A673 (cell line): ENCODE measurements around the gene TRABD. TPM values are rescaled to one million over a fixed set of nuclear protein-coding genes. Genes with fewer than 3 reads are reported as not detected.

Experiments used
- BruUV-seq: library from RNA; stranded (reverse); fragments of 400-500 nt; replicated peaks from 2 replicates; lab custom pipeline; 2021; lab: Mats Ljungman, UMichigan
- CTCF ChIA-PET: fragments of 300-600 bp; sonication (Branson Sonifier 250); formaldehyde crosslinking; loops from one replicate; lab custom pipeline; 2022; ENCODE audit warnings: antibody characterized with exemption; lab: Charles Lee
- POLR2A ChIA-PET: fragments of 300-600 bp; sonication (Branson Sonifier 250); formaldehyde crosslinking; loops from one replicate; lab custom pipeline; 2022; ENCODE audit warnings: antibody characterized with exemption; ENCODE audit not compliant: low non-redundant PET; lab: Charles Lee
- DNase-seq: peaks from one replicate; pipeline ENCODE4 v3.0.0-alpha.2; 2015; ENCODE audit warnings: low spot score
- H3K27ac ChIP-seq: fragments of 200-600 bp; sonication (generic); 2 replicates; pipeline ENCODE4 v1.5.1; 2016; ENCODE audit warnings: mixed run types, low read depth, mild to moderate bottlenecking, mixed read lengths, antibody characterized with exemption, low read length; ENCODE audit not compliant: poor library complexity, severe bottlenecking
- H3K27me3 ChIP-seq: fragments of 200-600 bp; sonication (generic); replicated peaks from 2 replicates; pipeline ENCODE4 v1.6.1; 2017; ENCODE audit warnings: mixed run types, low read depth, mild to moderate bottlenecking, mixed read lengths, antibody characterized with exemption, low read length; ENCODE audit not compliant: insufficient read depth, poor library complexity
- H3K36me3 ChIP-seq: fragments of 200-600 bp; sonication (generic); 2 replicates; pipeline ENCODE4 v1.6.1; 2016; ENCODE audit warnings: mixed run types, mild to moderate bottlenecking, mixed read lengths, antibody characterized with exemption, low read length; ENCODE audit not compliant: insufficient read depth, poor library complexity, severe bottlenecking
- H3K4me1 ChIP-seq: fragments of 200-600 bp; sonication (generic); 2 replicates; pipeline ENCODE4 v1.6.1; 2017; ENCODE audit warnings: mixed run types, mild to moderate bottlenecking, mixed read lengths, antibody characterized with exemption, low read length; ENCODE audit not compliant: insufficient read depth, poor library complexity, severe bottlenecking
- H3K4me3 ChIP-seq: fragments of 200-600 bp; sonication (generic); 2 replicates; pipeline ENCODE4 v1.5.1; 2016; ENCODE audit warnings: low read depth, mixed run types, mild to moderate bottlenecking, mixed read lengths, low read length; ENCODE audit not compliant: poor library complexity, severe bottlenecking
- H3K9me3 ChIP-seq: fragments of 200-600 bp; sonication (generic); 2 replicates; pipeline ENCODE4 v1.6.1; 2016; ENCODE audit warnings: mixed run types, low read depth, mild to moderate bottlenecking, mixed read lengths, antibody characterized with exemption, low read length; ENCODE audit not compliant: poor library complexity, severe bottlenecking
- EZH2 ChIP-seq: fragments of 200-600 bp; sonication (generic); IDR thresholded peaks from 2 replicates; pipeline ENCODE4 v1.6.1; 2017; ENCODE audit warnings: borderline replicate concordance, low read depth, mild to moderate bottlenecking, mixed read lengths, antibody characterized with exemption, low read length; ENCODE audit not compliant: poor library complexity, severe bottlenecking
- intact Hi-C: fragments of 100-400 bp; cut with micrococcal nuclease; formaldehyde crosslinking; loops from one replicate; pipeline ENCODE4 v1.10.0; 2022; ENCODE audit not compliant: unreplicated experiment
- total RNA-seq: library from RNA; stranded (reverse); gene quantifications from 2 replicates; pipeline ENCODE4 v1.2.3, GENCODE V29; 2021
- TF ChIP-seq, protein P1 (sequence below): fragments of 300-800, 200-600 bp; sonication (generic); conservative IDR thresholded peaks from 2 replicates; pipeline ENCODE4 v1.5.1; 2017; ENCODE audit warnings: low read depth, mild to moderate bottlenecking, antibody characterized with exemption, low read length, moderate library complexity, mixed read lengths

Gene TRABD
- total RNA-seq, 1 experiment from 2014 or later: 63.9 TPM

DNA sequence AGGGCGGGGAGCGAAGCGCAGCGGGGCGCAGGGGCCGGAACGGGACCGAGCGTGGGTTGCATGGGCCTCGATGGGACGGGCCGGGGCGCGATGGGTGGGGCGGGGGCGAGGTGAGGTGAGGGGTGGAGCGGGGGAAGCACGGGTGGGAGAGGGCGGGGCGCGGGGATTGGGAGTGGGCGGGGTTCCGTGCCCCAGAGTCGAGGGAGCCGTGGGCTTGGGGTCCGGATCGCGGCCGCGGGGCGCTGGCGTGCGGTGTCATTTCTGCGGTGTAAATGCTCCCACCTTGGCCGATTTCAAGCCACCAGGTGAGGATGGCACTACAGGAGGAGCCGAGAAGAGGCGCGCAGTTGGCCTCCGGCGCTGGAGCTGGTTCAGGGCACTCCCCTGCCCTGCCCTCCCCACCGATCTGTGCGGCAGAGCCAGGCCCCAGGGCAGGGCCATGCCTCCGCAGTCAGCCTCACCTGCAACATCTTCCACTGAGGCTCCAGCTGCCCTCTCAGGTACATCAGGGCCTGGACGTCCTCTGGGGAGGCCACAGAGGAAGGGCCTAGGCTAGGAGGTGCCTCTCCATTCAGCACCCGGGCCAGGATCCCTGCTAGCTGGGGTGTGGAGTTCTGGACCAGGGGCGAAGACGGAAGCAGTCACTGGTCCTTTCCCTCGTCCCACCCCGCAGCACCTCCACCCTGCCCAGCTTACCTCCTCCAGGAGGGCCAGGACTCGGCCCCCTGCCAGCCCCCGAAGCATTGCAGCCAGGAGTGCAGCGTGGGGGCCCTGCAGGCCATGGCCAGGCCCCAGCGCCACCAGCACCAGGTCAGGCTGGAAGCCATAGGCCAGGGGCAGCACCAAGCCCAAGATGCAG lies 59.7 kb downstream of the TRABD start:
- H3K9me3 ChIP-seq: no peaks in the 10 kb centered on the region
- BruUV-seq: no TSS peak
- ChIA-PET CTCF (no interaction called here), POLR2A (no interaction called here)
- H3K4me1 ChIP-seq: no peaks in the 10 kb centered on the region
- no peaks in the 10 kb centered on the region for H3K27me3 ChIP-seq
- H3K4me3 ChIP-seq: peak overlapping the region; percentile 98
- H3K36me3 ChIP-seq: peaks cover 19% of the 10 kb centered on the region
- no peak for TF ChIP-seq EZH2
- TF ChIP-seq, protein P1, sequence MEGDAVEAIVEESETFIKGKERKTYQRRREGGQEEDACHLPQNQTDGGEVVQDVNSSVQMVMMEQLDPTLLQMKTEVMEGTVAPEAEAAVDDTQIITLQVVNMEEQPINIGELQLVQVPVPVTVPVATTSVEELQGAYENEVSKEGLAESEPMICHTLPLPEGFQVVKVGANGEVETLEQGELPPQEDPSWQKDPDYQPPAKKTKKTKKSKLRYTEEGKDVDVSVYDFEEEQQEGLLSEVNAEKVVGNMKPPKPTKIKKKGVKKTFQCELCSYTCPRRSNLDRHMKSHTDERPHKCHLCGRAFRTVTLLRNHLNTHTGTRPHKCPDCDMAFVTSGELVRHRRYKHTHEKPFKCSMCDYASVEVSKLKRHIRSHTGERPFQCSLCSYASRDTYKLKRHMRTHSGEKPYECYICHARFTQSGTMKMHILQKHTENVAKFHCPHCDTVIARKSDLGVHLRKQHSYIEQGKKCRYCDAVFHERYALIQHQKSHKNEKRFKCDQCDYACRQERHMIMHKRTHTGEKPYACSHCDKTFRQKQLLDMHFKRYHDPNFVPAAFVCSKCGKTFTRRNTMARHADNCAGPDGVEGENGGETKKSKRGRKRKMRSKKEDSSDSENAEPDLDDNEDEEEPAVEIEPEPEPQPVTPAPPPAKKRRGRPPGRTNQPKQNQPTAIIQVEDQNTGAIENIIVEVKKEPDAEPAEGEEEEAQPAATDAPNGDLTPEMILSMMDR: no peak
- intact Hi-C loops: no loop called here
- H3K27ac ChIP-seq: peak overlapping the region; percentile 93
- DNase-seq: no peak

DNA sequence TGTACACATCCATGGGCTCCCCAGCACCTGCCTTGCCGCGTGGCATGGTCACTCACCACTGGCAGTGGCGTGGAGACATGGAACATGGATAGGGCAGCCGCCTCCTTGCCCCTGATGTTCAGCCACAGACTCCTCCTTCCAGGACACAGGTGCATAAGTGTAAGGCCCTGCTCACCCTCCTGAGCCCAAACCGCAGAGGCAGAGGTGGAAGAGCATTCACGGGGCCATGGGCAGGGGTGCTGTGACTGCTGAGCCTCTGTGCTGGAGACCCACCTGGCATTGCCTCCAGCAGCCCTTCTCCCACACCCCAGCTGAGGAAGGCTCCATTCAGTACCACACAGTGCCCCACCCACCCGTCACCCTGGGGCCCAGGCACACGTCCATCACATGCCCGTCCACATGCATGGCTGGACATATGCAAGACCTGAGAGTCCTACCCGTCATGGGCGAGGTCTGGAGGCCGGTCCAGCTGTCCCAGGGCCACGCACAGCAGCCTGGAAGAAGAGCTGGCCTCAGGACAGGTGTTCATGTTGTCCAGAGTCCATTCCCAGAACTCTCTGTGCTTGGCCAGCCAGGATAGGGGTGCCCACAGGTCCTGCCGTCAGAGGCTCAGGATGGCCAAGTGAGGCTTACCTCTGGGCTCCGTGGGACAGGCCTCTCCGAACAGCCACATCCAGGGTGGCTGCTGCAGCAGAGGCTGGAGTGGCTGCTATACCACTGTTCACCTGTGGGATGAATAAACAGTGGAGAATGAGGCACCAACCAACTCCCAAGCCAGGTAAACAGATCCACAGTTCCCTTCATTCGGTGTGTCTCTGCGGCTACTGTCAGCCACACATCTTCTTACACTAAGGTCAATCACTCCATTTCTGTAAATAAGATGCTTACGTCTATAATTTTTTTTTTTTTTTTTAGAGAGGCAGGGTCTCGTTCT lies 60.8 kb downstream of the TRABD start:
- Histone ChIP-seq H3K36me3 (peaks cover 19% of the 10 kb centered on the region), H3K27me3 (no peaks in the 10 kb centered on the region), H3K9me3 (no peaks in the 10 kb centered on the region), H3K27ac (no peak overlapping the region), H3K4me1 (peaks cover 5% of the 10 kb centered on the region), H3K4me3 (peak overlapping the region; percentile 98)
- CTCF ChIA-PET: interaction anchor here (0.6 kb wide), 1 partner anchor 390 kb away, joined by 4 read pairs; no protein-coding TSS in a partner anchor
- TF ChIP-seq, protein P1: no peak
- TF ChIP-seq EZH2: no peak
- intact Hi-C loops: no loop called here
- no TSS peak for BruUV-seq
- POLR2A ChIA-PET: no interaction called here
- DNase-seq: no peak

DNA sequence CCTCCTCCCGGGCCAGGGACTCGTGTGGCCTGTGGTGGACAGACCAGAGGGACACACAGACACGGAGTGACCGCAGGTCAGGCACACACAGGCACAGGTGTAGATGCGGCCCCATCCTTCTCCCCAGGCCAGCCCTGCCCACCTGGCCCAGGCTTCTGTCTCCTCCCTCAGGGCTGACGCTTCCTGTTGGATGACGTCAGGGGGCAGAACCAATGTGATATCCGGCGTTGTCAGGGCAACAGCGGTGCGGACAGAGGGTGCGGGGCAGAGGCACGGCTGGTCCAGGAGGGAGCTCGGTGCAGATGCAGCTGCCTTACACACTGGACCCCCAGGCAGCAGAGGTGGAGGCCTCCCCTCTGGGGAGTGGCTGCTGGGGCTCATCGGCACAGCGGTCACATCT lies 62.0 kb downstream of the TRABD start:
- Histone ChIP-seq H3K4me3 (no peak overlapping the region), H3K27ac (peak overlapping the region; percentile 5), H3K36me3 (peaks cover 19% of the 10 kb centered on the region), H3K9me3 (no peaks in the 10 kb centered on the region), H3K4me1 (peaks cover 7% of the 10 kb centered on the region), H3K27me3 (no peaks in the 10 kb centered on the region)
- no TSS peak for BruUV-seq
- POLR2A ChIA-PET: no interaction called here
- CTCF ChIA-PET: interaction anchor here (0.6 kb wide), 1 partner anchor 292 kb away, joined by 6 read pairs; no protein-coding TSS in a partner anchor
- peak; percentile 76 for DNase-seq
- intact Hi-C loops: no loop called here
- no peak for TF ChIP-seq EZH2
- TF ChIP-seq, protein P1: no peak
